Measurements from ENCODE around the gene FYB1. TPM values are rescaled to one million over a fixed set of nuclear protein-coding genes. Genes with fewer than 3 reads are reported as not detected.

Gene FYB1
- total RNA-seq, 1 experiment from 2014 or later, result 1.3 TPM

DNA sequence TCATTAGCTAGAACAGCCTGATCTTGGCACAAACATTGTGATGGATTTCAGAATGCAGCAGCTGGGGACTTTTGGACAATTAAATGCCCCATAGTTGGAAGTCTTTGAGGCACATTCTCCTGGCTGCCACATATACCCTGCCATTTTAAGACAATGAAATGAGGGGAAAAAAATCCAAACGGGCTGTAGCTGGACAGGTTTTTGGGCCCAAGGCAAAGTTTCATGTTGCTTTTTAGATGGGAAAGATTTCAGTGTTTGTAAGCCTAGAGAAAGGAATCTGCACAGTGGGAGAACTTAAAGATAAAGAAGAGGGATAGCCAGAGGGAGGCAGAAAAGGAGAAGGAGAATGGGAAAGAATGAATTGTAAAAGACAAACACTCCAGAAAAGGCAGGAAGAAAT, 115.1 kb downstream of the FYB1 start:
- no peaks in the 10 kb centered on the region for H3K36me3 Mint-ChIP-seq (ENCODE audit: insufficient read depth, unreplicated experiment)
- no peak for DNase-seq
- H3K9me3 Mint-ChIP-seq (ENCODE audit: unreplicated experiment), result no peaks in the 10 kb centered on the region
- Histone ChIP-seq H3K4me1 (peaks cover 11% of the 10 kb centered on the region; the same call in 1 of the 2 replicates), H3K27me3 (replicated peaks; ENCODE audit: control insufficient read depth, insufficient read depth, low read length) (no peaks in the 10 kb centered on the region), H3K9me3 (no peaks in the 10 kb centered on the region), H3K4me3 (ENCODE audit: low read depth, low read length) (no peak overlapping the region), H3K36me3 (ENCODE audit: control insufficient read depth, insufficient read depth, low read length) (no peaks in the 10 kb centered on the region)
- H3K27me3 Mint-ChIP-seq (ENCODE audit: insufficient read depth, unreplicated experiment), result peaks cover 2% of the 10 kb centered on the region
- no peaks in the 10 kb centered on the region for H3K4me1 Mint-ChIP-seq (ENCODE audit: low read depth, unreplicated experiment)
- ChIA-PET CTCF (no interaction called here), POLR2A (no interaction called here)
- BruUV-seq (replicated peaks), result no TSS peak
- H3K27ac Mint-ChIP-seq (ENCODE audit: unreplicated experiment), result no peak overlapping the region
- no peak for TF ChIP-seq CTCF (IDR thresholded peaks at IDR 0.05; ENCODE audit: insufficient read depth in 1 of 2, low read depth in 1 of 2, low read length in 1 of 2, severe bottlenecking in 1 of 2, unreplicated experiment in 1 of 2)
- intact Hi-C loops (cut with micrococcal nuclease; ENCODE audit: unreplicated experiment), result no loop called here
- no peak overlapping the region for H3K4me3 Mint-ChIP-seq (ENCODE audit: unreplicated experiment)

- Mint-ChIP-seq H3K4me1 (ENCODE audit: low read depth, unreplicated experiment) (no peaks in the 10 kb centered on the region), H3K27me3 (ENCODE audit: insufficient read depth, unreplicated experiment) (no peaks in the 10 kb centered on the region), H3K9me3 (ENCODE audit: unreplicated experiment) (no peaks in the 10 kb centered on the region), H3K36me3 (ENCODE audit: insufficient read depth, unreplicated experiment) (no peaks in the 10 kb centered on the region), H3K27ac (ENCODE audit: unreplicated experiment) (no peak overlapping the region), H3K4me3 (ENCODE audit: unreplicated experiment) (no peak overlapping the region)
- CTCF ChIA-PET, result no interaction called here
- no peaks in the 10 kb centered on the region for H3K36me3 ChIP-seq (ENCODE audit: control insufficient read depth, insufficient read depth, low read length)
- POLR2A ChIA-PET, result no interaction called here
- peaks cover 11% of the 10 kb centered on the region; the same call in 1 of the 2 replicates for H3K4me1 ChIP-seq
- no TSS peak for BruUV-seq (replicated peaks)
- DNase-seq, result no peak
- no peak for TF ChIP-seq CTCF (IDR thresholded peaks at IDR 0.05; ENCODE audit: insufficient read depth in 1 of 2, low read depth in 1 of 2, low read length in 1 of 2, severe bottlenecking in 1 of 2, unreplicated experiment in 1 of 2)
- intact Hi-C loops (cut with micrococcal nuclease; ENCODE audit: unreplicated experiment), result no loop called here
- H3K4me3 ChIP-seq (ENCODE audit: low read depth, low read length), result no peak overlapping the region
- H3K9me3 ChIP-seq, result no peaks in the 10 kb centered on the region
- H3K27me3 ChIP-seq (replicated peaks; ENCODE audit: control insufficient read depth, insufficient read depth, low read length), result no peaks in the 10 kb centered on the region; the same call in 1 of the 2 replicates
Observed at GRCh38 chr5:39102684-39103155, 116.6 kb downstream of the FYB1 start.

DNA sequence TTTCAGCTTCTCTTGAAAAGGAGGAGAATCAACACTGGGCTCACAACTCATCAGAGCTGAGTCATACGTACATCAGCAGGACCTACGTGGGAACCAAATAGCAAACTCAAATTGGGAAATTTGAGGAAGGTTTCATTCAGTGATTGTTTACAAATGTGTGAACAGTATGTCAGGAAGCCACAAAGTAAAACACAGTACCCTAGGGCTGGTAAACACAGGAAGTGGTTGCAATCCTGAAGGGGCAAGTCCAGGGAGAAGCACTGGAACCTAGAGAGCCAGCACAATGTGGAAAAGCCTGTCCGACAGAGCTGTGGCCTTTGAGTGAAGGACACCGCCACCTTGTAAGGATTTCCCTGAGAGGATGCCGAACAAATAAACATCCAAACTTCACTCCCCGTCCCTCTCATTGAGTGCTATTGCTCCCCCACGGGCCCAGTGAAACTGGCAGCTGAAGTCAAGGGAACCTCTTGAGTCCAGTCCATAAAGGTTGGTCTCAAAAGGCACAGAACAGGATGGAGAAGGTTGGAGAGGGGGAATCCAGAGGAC, 118.4 kb downstream of the FYB1 start:
- intact Hi-C loops (cut with micrococcal nuclease; ENCODE audit: unreplicated experiment), result no loop called here
- no peaks in the 10 kb centered on the region; the same call in 1 of the 2 replicates for H3K9me3 ChIP-seq
- H3K4me3 ChIP-seq (ENCODE audit: low read depth, low read length), result no peak overlapping the region
- H3K36me3 ChIP-seq (ENCODE audit: control insufficient read depth, insufficient read depth, low read length), result no peaks in the 10 kb centered on the region
- peaks cover 11% of the 10 kb centered on the region; the same call in 1 of the 2 replicates for H3K4me1 ChIP-seq
- CTCF ChIA-PET, result no interaction called here
- no peak for TF ChIP-seq CTCF (IDR thresholded peaks at IDR 0.05; ENCODE audit: insufficient read depth in 1 of 2, low read depth in 1 of 2, low read length in 1 of 2, severe bottlenecking in 1 of 2, unreplicated experiment in 1 of 2)
- H3K9me3 Mint-ChIP-seq (ENCODE audit: unreplicated experiment), result no peaks in the 10 kb centered on the region
- no TSS peak for BruUV-seq (replicated peaks)
- POLR2A ChIA-PET, result no interaction called here
- H3K4me3 Mint-ChIP-seq (ENCODE audit: unreplicated experiment), result no peak overlapping the region
- no peak for DNase-seq
- H3K36me3 Mint-ChIP-seq (ENCODE audit: insufficient read depth, unreplicated experiment), result no peaks in the 10 kb centered on the region
- no peak overlapping the region for H3K27ac Mint-ChIP-seq (ENCODE audit: unreplicated experiment)
- H3K27me3 ChIP-seq (replicated peaks; ENCODE audit: control insufficient read depth, insufficient read depth, low read length), result no peaks in the 10 kb centered on the region; the same call in 1 of the 2 replicates
- H3K27me3 Mint-ChIP-seq (ENCODE audit: insufficient read depth, unreplicated experiment), result no peaks in the 10 kb centered on the region
- H3K4me1 Mint-ChIP-seq (ENCODE audit: low read depth, unreplicated experiment), result no peaks in the 10 kb centered on the region

Measured in Caco-2 (cell line).